ENCODE measurements around the gene HBM. TPM values are rescaled to one million over a fixed set of nuclear protein-coding genes. Genes with fewer than 3 reads are reported as not detected.
"Not testable (repeated sequence)": the region's sequence is repeated elsewhere in the genome, so short reads cannot be mapped to it uniquely, and the experiment has no call there.

Gene HBM
- total RNA-seq, 1 donor from 2014 or later, result not detected

GRCh38 chr16:194516-194915 is 28.7 kb downstream of the HBM start:
- no peak for DNase-seq (ENCODE audit: extremely low spot score, unreplicated experiment)
- H3K27me3 Mint-ChIP-seq (ENCODE audit: unreplicated experiment), result no peaks in the 10 kb centered on the region

GRCh38 chr16:200388-200787 is 34.6 kb downstream of the HBM start:
- DNase-seq (ENCODE audit: extremely low spot score, unreplicated experiment), result no peak
- H3K4me1 Mint-ChIP-seq (ENCODE audit: unreplicated experiment), result no peaks in the 10 kb centered on the region
- no peak overlapping the region for H3K27ac Mint-ChIP-seq (ENCODE audit: unreplicated experiment)
- no peak overlapping the region for H3K4me3 Mint-ChIP-seq (ENCODE audit: unreplicated experiment)
- no peaks in the 10 kb centered on the region for H3K9me3 Mint-ChIP-seq (ENCODE audit: unreplicated experiment)
- no peaks in the 10 kb centered on the region for H3K27me3 Mint-ChIP-seq (ENCODE audit: unreplicated experiment)
- H3K36me3 Mint-ChIP-seq (ENCODE audit: unreplicated experiment), result peaks cover 22% of the 10 kb centered on the region
- TF ChIP-seq, protein P1, sequence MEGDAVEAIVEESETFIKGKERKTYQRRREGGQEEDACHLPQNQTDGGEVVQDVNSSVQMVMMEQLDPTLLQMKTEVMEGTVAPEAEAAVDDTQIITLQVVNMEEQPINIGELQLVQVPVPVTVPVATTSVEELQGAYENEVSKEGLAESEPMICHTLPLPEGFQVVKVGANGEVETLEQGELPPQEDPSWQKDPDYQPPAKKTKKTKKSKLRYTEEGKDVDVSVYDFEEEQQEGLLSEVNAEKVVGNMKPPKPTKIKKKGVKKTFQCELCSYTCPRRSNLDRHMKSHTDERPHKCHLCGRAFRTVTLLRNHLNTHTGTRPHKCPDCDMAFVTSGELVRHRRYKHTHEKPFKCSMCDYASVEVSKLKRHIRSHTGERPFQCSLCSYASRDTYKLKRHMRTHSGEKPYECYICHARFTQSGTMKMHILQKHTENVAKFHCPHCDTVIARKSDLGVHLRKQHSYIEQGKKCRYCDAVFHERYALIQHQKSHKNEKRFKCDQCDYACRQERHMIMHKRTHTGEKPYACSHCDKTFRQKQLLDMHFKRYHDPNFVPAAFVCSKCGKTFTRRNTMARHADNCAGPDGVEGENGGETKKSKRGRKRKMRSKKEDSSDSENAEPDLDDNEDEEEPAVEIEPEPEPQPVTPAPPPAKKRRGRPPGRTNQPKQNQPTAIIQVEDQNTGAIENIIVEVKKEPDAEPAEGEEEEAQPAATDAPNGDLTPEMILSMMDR (IDR thresholded peaks at IDR 0.05), result no peak

More at GRCh38 chr16:194516-194915, 28.7 kb downstream of the HBM start:
- Mint-ChIP-seq H3K9me3 (ENCODE audit: unreplicated experiment) (no peaks in the 10 kb centered on the region), H3K4me1 (ENCODE audit: unreplicated experiment) (peaks cover 5% of the 10 kb centered on the region), H3K36me3 (ENCODE audit: unreplicated experiment) (peaks cover 42% of the 10 kb centered on the region), H3K27ac (ENCODE audit: unreplicated experiment) (no peak overlapping the region), H3K4me3 (ENCODE audit: unreplicated experiment) (no peak overlapping the region)
- TF ChIP-seq, protein P1 (IDR thresholded peaks at IDR 0.05), result no peak

GRCh38 chr16:203246-203645 is 37.5 kb downstream of the HBM start:
- TF ChIP-seq, protein P1 (IDR thresholded peaks at IDR 0.05), result no peak
- no peak for DNase-seq (ENCODE audit: extremely low spot score, unreplicated experiment)
- H3K9me3 Mint-ChIP-seq (ENCODE audit: unreplicated experiment), result no peaks in the 10 kb centered on the region
- no peaks in the 10 kb centered on the region for H3K27me3 Mint-ChIP-seq (ENCODE audit: unreplicated experiment)
- no peak overlapping the region for H3K27ac Mint-ChIP-seq (ENCODE audit: unreplicated experiment)
- H3K4me1 Mint-ChIP-seq (ENCODE audit: unreplicated experiment), result no peaks in the 10 kb centered on the region
- peaks cover 36% of the 10 kb centered on the region for H3K36me3 Mint-ChIP-seq (ENCODE audit: unreplicated experiment)
- no peak overlapping the region for H3K4me3 Mint-ChIP-seq (ENCODE audit: unreplicated experiment)

DNA sequence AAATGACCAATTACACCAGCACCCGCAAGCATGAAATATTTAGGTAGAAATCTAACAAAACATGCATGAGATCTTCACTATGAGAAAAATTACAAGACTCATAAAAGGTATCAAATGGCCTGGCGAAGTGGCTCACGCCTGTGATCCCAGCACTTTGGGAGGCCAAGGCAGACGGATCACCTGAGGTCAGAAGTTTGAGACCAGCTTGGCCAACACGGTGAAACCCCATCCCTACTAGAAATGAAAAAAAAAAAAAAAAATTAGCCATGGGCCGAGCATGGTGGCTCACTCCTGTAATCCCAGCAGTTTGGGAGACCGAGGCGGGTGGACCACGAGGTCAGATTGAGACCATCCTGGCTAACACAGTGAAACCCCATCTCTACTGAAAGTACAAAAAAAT is 38.3 kb downstream of the HBM start:
- not testable (repeated sequence) for DNase-seq (ENCODE audit: extremely low spot score, unreplicated experiment); H3K27me3 Mint-ChIP-seq (ENCODE audit: unreplicated experiment); H3K27ac Mint-ChIP-seq (ENCODE audit: unreplicated experiment); H3K4me3 Mint-ChIP-seq (ENCODE audit: unreplicated experiment); H3K9me3 Mint-ChIP-seq (ENCODE audit: unreplicated experiment); H3K4me1 Mint-ChIP-seq (ENCODE audit: unreplicated experiment)
- peaks cover 34% of the 10 kb centered on the region for H3K36me3 Mint-ChIP-seq (ENCODE audit: unreplicated experiment)

DNA sequence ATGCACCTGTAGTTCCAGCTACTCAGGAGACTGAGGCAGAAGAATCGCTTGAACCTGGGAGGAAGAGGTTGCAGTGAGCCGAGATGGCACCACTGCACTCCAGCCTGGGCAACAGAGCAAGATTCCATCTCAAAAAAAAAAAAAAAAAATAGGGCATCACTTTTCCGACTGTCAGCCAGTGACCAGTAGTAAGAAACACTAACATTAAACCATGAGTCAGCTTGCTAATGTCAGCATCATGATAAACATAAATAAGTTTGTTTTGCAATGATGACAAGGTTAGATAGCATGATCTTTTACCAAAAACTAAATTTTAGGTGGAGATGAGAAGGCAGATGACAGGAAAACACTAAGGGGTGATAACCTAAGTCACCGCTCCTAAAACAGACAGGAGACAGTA is 43.6 kb downstream of the HBM start:
- not testable (repeated sequence) for H3K4me1 Mint-ChIP-seq (ENCODE audit: unreplicated experiment); H3K27me3 Mint-ChIP-seq (ENCODE audit: unreplicated experiment); H3K27ac Mint-ChIP-seq (ENCODE audit: unreplicated experiment); H3K4me3 Mint-ChIP-seq (ENCODE audit: unreplicated experiment); H3K9me3 Mint-ChIP-seq (ENCODE audit: unreplicated experiment); DNase-seq (ENCODE audit: extremely low spot score, unreplicated experiment)
- H3K36me3 Mint-ChIP-seq (ENCODE audit: unreplicated experiment), result peaks cover 31% of the 10 kb centered on the region

- not testable (repeated sequence) for H3K4me3 Mint-ChIP-seq (ENCODE audit: unreplicated experiment); H3K27ac Mint-ChIP-seq (ENCODE audit: unreplicated experiment); H3K4me1 Mint-ChIP-seq (ENCODE audit: unreplicated experiment); DNase-seq (ENCODE audit: extremely low spot score, unreplicated experiment); H3K9me3 Mint-ChIP-seq (ENCODE audit: unreplicated experiment); H3K27me3 Mint-ChIP-seq (ENCODE audit: unreplicated experiment)
- H3K36me3 Mint-ChIP-seq (ENCODE audit: unreplicated experiment), result peaks cover 27% of the 10 kb centered on the region
Observed at GRCh38 chr16:211631-212180, 45.9 kb downstream of the HBM start.

- DNase-seq (ENCODE audit: extremely low spot score, unreplicated experiment), result no peak
- H3K27ac Mint-ChIP-seq (ENCODE audit: unreplicated experiment), result no peak overlapping the region
- TF ChIP-seq, protein P1 (IDR thresholded peaks at IDR 0.05), result no peak
- peaks cover 25% of the 10 kb centered on the region for H3K36me3 Mint-ChIP-seq (ENCODE audit: unreplicated experiment)
- no peak overlapping the region for H3K4me3 Mint-ChIP-seq (ENCODE audit: unreplicated experiment)
- no peaks in the 10 kb centered on the region for H3K27me3 Mint-ChIP-seq (ENCODE audit: unreplicated experiment)
- no peaks in the 10 kb centered on the region for H3K9me3 Mint-ChIP-seq (ENCODE audit: unreplicated experiment)
- H3K4me1 Mint-ChIP-seq (ENCODE audit: unreplicated experiment), result no peaks in the 10 kb centered on the region
Observed at GRCh38 chr16:212999-213398, 47.2 kb downstream of the HBM start.

All from osteocyte (in vitro differentiated cells).